ENCODE measurements around the gene ABHD12.
"Not testable (repeated sequence)": the region's sequence is repeated elsewhere in the genome, so short reads cannot be mapped to it uniquely, and the experiment has no call there.

ABHD12 gene

GRCh38 chr20:25320035-25320800 is 70.4 kb downstream of the ABHD12 start:
- peak; percentile 73 for DNase-seq

GRCh38 chr20:25319241-25320034 is 71.2 kb downstream of the ABHD12 start:
- DNase-seq = peak; percentile 98

GRCh38 chr20:25318471-25319240 is 72.0 kb downstream of the ABHD12 start:
- peak; percentile 40 for DNase-seq

GRCh38 chr20:25317351-25318075 is 73.1 kb downstream of the ABHD12 start:
- peak; percentile 71 for DNase-seq

- DNase-seq = peak; percentile 42
Observed at GRCh38 chr20:25316506-25317190, 74.0 kb downstream of the ABHD12 start.

- no peak for DNase-seq
Observed at GRCh38 chr20:25315418-25316210, 75.0 kb downstream of the ABHD12 start.

- DNase-seq = peak; percentile 55
Observed at GRCh38 chr20:25314497-25315417, 75.9 kb downstream of the ABHD12 start.

- DNase-seq = peak; percentile 19
Observed at GRCh38 chr20:25313593-25313992, 77.0 kb downstream of the ABHD12 start.

GRCh38 chr20:25312716-25313115 is 77.9 kb downstream of the ABHD12 start:
- DNase-seq = not testable (repeated sequence)

- DNase-seq = no peak
Observed at GRCh38 chr20:25310921-25311728, 79.5 kb downstream of the ABHD12 start.

GRCh38 chr20:25310268-25310920 is 80.2 kb downstream of the ABHD12 start:
- peak; percentile 93 for DNase-seq

- DNase-seq = peak; percentile 56
Observed at GRCh38 chr20:25309395-25310267, 81.0 kb downstream of the ABHD12 start.

- no peak for DNase-seq
Observed at GRCh38 chr20:25308671-25309394, 81.8 kb downstream of the ABHD12 start.

GRCh38 chr20:25308083-25308491 is 82.5 kb downstream of the ABHD12 start:
- no peak for DNase-seq

GRCh38 chr20:25306991-25307903 is 83.4 kb downstream of the ABHD12 start:
- no peak for DNase-seq

Measured in NCI-H510A treated with DMSO at 0.1 percent for 48 hours (cell line).